NCI-H2107 treated with DMSO at 0.1 percent for 48 hours (cell line): ENCODE measurements around the gene XRCC4.
"Not testable (repeated sequence)": the region's sequence is repeated elsewhere in the genome, so short reads cannot be mapped to it uniquely, and the experiment has no call there.

Experiments
- DNase-seq: peaks from one replicate; lab custom pipeline; 2025; ENCODE audit not compliant: unreplicated experiment; lab: John Stamatoyannopoulos, UW

Gene XRCC4

GRCh38 chr5:83253720-83254119 is 176.4 kb downstream of the XRCC4 start:
- no peak for DNase-seq

- DNase-seq, result no peak
These were observed 177.9 kb downstream of the XRCC4 start for GRCh38 chr5:83255268-83255667.

- no peak for DNase-seq
These were observed 178.9 kb downstream of the XRCC4 start for GRCh38 chr5:83256091-83256780.

GRCh38 chr5:83257684-83258083 is 180.3 kb downstream of the XRCC4 start:
- not testable (repeated sequence) for DNase-seq

GRCh38 chr5:83265318-83265717 is 188.0 kb downstream of the XRCC4 start:
- no peak for DNase-seq

GRCh38 chr5:83270311-83270710 is 193.0 kb downstream of the XRCC4 start:
- no peak for DNase-seq

GRCh38 chr5:83277154-83277553 is 199.8 kb downstream of the XRCC4 start:
- DNase-seq, result no peak

- no peak for DNase-seq
These were observed 200.6 kb downstream of the XRCC4 start for GRCh38 chr5:83277953-83278352.

- DNase-seq, result no peak
These were observed 203.8 kb downstream of the XRCC4 start for GRCh38 chr5:83281176-83281575.

- DNase-seq, result no peak
These were observed 204.3 kb downstream of the XRCC4 start for GRCh38 chr5:83281658-83282057.

GRCh38 chr5:83283761-83284160 is 206.4 kb downstream of the XRCC4 start:
- DNase-seq, result no peak

GRCh38 chr5:83285661-83286398 is 208.5 kb downstream of the XRCC4 start:
- DNase-seq, result no peak

- DNase-seq, result no peak
These were observed 216.9 kb downstream of the XRCC4 start for GRCh38 chr5:83294246-83294645.

- DNase-seq, result no peak
These were observed 222.0 kb downstream of the XRCC4 start for GRCh38 chr5:83299353-83299752.

GRCh38 chr5:83306572-83307241 is 229.4 kb downstream of the XRCC4 start:
- no peak for DNase-seq

- DNase-seq, result no peak
These were observed 235.3 kb downstream of the XRCC4 start for GRCh38 chr5:83312663-83313062.

GRCh38 chr5:83313436-83313835 is 236.1 kb downstream of the XRCC4 start:
- DNase-seq, result no peak

GRCh38 chr5:83321483-83322055 is 244.2 kb downstream of the XRCC4 start:
- no peak for DNase-seq

GRCh38 chr5:83322273-83322924 is 245.1 kb downstream of the XRCC4 start:
- DNase-seq, result no peak

GRCh38 chr5:83323557-83324180 is 246.3 kb downstream of the XRCC4 start:
- DNase-seq, result no peak

- DNase-seq, result no peak
These were observed 254.5 kb downstream of the XRCC4 start for GRCh38 chr5:83331842-83332241.
